AG04450 (cell line): Measurements from ENCODE around the gene POR. TPM values are rescaled to one million over a fixed set of nuclear protein-coding genes. Genes with fewer than 3 reads are reported as not detected.

ENCODE experiments used
- CTCF ChIA-PET: fragments of 300-600, 350-600 bp; formaldehyde crosslinking; extraction: SDS; loops from one replicate; lab custom pipeline; 2022; ENCODE audit warnings: antibody characterized with exemption, inconsistent platforms; lab: Charles Lee
- POLR2A ChIA-PET: fragments of 350-600 bp; formaldehyde crosslinking; extraction: SDS; loops from one replicate; lab custom pipeline; 2021; ENCODE audit warnings: antibody characterized with exemption, inconsistent platforms; lab: Yijun Ruan, JAX
- DNase-seq: peaks from one replicate; pipeline ENCODE4 v3.0.0-alpha.2; 2011; ENCODE audit warnings: low read depth, low spot score
- H3K27ac ChIP-seq: one replicate; pipeline ENCODE4 v1.5.1; 2012; ENCODE audit warnings: low read depth, low read length, control low read depth
- H3K27me3 ChIP-seq: one replicate; pipeline ENCODE4 v1.6.0; 2012; ENCODE audit warnings: low read length; ENCODE audit not compliant: control insufficient read depth, insufficient read depth
- H3K4me3 ChIP-seq: 2 replicates; pipeline ENCODE4 v1.5.1; 2011; ENCODE audit warnings: mild to moderate bottlenecking, low read depth, low read length, control low read depth
- H3K9me3 ChIP-seq: 2 replicates; pipeline ENCODE4 v1.5.1; 2012; ENCODE audit warnings: low read length; ENCODE audit not compliant: control insufficient read depth, insufficient read depth
- CTCF ChIP-seq: IDR thresholded peaks from 2 replicates; pipeline ENCODE4 v1.5.1; 2011; ENCODE audit warnings: low read depth, low read length, control low read depth, inconsistent platforms
- polyA plus RNA-seq: library from polyadenylated mRNA; depleted of rRNA; stranded (reverse); fragments of >200 nt; gene quantifications from 2 replicates; pipeline ENCODE4 v1.2.3, GENCODE V29; 2011

POR gene
- polyA plus RNA-seq, 1 experiment: 39.0 TPM

- Histone ChIP-seq H3K9me3 (peaks cover 3% of the 10 kb centered on the region; the same call in 1 of the 2 replicates), H3K27me3 (no peaks in the 10 kb centered on the region), H3K4me3 (no peak overlapping the region), H3K27ac (no peak overlapping the region)
- DNase-seq: no peak
- ChIA-PET CTCF (no interaction called here), POLR2A (no interaction called here)
- TF ChIP-seq CTCF: no peak
Observed at GRCh38 chr7:75945297-75946168, 30.6 kb downstream of the POR start.

- Histone ChIP-seq H3K27ac (no peak overlapping the region), H3K9me3 (peaks cover 3% of the 10 kb centered on the region; the same call in 1 of the 2 replicates), H3K27me3 (no peaks in the 10 kb centered on the region), H3K4me3 (no peak overlapping the region)
- ChIA-PET POLR2A (no interaction called here), CTCF (no interaction called here)
- no peak for TF ChIP-seq CTCF
- DNase-seq: no peak
Observed at GRCh38 chr7:75946207-75946855, 31.4 kb downstream of the POR start.

GRCh38 chr7:75948179-75948578, 33.2 kb downstream of the POR start:
- ChIA-PET POLR2A (interaction anchor here (0.9 kb wide), 1 partner anchor 34 kb away, joined by 3 read pairs; no protein-coding TSS in a partner anchor), CTCF (interaction anchor here (1.1 kb wide), 1 partner anchor 82 kb away, joined by 3 read pairs; no protein-coding TSS in a partner anchor)
- DNase-seq: no peak
- no peak overlapping the region for H3K4me3 ChIP-seq
- H3K27me3 ChIP-seq: no peaks in the 10 kb centered on the region
- peaks cover 3% of the 10 kb centered on the region; the same call in 1 of the 2 replicates for H3K9me3 ChIP-seq
- no peak for TF ChIP-seq CTCF
- H3K27ac ChIP-seq: no peak overlapping the region

GRCh38 chr7:75950111-75950681, 35.2 kb downstream of the POR start:
- DNase-seq: no peak
- CTCF ChIA-PET: interaction anchor here (1.3 kb wide), 1 partner anchor 70 kb away, joined by 4 read pairs; no protein-coding TSS in a partner anchor
- Histone ChIP-seq H3K27me3 (no peaks in the 10 kb centered on the region), H3K27ac (no peak overlapping the region), H3K9me3 (no peaks in the 10 kb centered on the region), H3K4me3 (no peak overlapping the region)
- TF ChIP-seq CTCF: no peak
- POLR2A ChIA-PET: interaction anchor here (1.7 kb wide), 1 partner anchor 35 kb away, joined by 6 read pairs; no protein-coding TSS in a partner anchor
